ENCODE results near the gene HOXA3.
A peak's percentile ranks its signal among the peaks of the same experiment; 100 is the strongest.

Gene HOXA3

GRCh38 chr7:27099453-27100370 lies 52.7 kb downstream of the HOXA3 start:
- no peak for DNase-seq

- DNase-seq = no peak
These were observed 53.6 kb downstream of the HOXA3 start for GRCh38 chr7:27098578-27099451.

- no peak for DNase-seq
These were observed 54.5 kb downstream of the HOXA3 start for GRCh38 chr7:27097686-27098577.

DNA sequence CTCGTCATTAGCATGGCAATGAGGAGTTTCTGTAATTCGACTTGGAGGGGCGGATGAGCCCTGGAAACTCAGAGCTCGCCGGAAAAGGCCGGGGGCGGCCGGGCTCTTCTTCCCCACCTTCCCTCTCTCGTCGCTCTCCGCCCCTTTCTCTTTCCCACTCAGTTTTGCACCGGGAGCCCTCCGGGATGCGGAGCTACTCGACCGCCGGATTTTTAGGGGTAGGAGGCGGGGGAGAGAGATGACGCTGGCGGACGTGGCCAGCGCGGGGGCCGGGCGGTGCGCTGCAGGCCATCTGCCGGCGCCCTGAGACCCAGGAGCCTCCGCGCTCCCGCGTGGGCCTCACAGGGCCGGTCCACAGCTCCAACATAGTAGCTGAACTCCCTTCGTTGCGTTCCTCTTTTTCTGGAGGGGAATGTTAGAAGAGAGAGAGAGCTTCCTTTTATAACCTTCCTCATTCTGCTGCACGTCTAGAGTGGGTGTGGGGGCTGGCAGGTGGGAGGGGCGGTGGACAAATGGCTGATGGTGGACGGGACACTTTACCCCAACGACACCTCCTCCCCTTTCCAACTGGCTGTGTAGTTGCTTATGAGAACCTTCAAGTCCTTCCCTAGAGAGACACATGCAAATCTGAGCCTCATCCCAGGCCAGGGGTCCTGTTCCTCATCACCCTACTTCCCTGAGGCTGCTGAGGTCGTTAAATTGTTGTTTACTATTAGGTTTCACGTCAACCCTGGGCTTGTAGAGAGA lies 55.4 kb downstream of the HOXA3 start:
- peak; percentile 72 for DNase-seq

GRCh38 chr7:27095897-27096767 lies 56.3 kb downstream of the HOXA3 start, which contains the start of gene HOXA1:
HOXA1 (minus strand) TSS chr7:27096000; CDS start chr7:27095912, 88 bp downstream.
- peak; percentile 93 for DNase-seq

- DNase-seq = no peak
These were observed 57.1 kb downstream of the HOXA3 start for GRCh38 chr7:27095050-27095896.

- DNase-seq = no peak
These were observed 57.9 kb downstream of the HOXA3 start for GRCh38 chr7:27094304-27095049.

DNA sequence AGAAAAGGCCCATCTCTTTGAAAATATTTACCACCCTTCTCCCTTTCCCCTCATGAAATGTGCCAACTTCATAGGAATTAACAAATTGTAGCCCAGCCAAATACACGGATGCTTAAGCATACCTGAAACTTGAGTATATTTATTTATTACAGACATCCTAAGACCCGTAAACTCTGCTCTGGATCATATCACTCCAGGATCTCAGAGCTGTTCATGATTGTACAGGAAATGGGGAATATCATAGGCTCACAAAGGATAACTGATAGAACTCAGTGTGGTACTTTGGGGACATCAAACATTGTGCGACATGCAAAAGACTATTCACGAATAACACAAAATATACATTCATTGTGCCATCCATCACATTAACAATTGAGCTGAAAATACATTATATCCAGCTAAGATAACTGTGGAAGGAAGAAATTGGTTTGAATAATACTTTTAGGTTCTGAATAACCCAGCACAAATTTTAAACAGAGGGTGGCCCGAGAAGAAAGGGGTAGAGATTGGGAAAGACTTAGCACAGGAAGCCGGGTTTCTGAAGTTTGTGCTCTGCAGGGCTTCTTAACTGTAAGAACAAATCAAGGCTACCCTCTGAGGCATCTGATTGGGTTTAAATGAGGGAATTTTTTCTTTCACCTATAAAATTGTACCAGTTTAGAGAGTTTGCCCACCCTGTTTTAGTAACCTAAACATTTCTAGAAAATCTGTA lies 59.0 kb downstream of the HOXA3 start:
- no peak for DNase-seq

GRCh38 chr7:27092819-27093110 lies 59.6 kb downstream of the HOXA3 start:
- DNase-seq = no peak

GRCh38 chr7:27091941-27092818 lies 60.2 kb downstream of the HOXA3 start:
- no peak for DNase-seq

- DNase-seq = no peak
These were observed 61.3 kb downstream of the HOXA3 start for GRCh38 chr7:27091105-27091504.

DNA sequence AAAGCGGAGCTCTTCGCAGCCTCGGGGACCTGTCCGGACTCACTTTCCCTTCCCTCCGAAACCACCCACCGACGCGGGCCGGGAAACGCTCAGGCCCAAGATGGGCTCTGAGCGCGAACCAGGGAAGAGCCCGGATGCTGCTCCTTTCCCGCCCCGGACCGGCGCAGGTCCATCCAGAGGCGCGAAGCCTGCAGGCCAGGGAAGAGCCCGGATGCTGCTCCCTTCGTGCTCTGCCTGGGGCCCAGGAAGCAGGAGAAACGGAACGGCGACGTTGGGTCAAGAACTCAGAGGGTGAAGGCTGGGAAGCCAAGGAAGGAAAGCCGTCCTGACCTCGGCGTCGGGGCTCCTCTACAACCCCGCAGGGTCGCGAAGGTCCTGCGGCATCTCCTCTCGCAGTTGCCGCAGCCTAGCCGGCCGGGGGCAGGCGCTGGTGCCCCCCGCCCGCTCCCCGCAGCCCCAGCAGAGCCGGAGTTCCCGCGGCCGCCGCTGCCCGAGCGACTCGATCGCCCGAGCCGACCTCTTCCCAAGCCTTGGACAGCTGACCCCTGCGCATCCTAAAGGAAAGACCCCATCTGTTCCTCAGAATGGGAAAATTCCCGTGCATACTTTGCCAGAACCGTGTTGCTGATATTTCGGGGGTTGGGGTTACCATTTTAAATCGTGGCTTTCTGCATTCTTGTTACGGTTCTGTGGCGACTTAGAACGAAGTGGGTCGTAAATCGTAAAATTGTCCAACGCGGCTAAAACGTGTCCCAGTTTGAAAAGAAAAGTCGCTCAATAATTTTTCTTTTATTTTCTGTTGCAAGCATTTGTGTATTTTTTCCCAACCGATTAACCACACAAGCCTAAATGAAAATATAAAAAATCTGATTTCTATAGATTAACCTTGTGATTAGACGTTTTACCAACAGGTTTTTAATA lies 64.1 kb downstream of the HOXA3 start:
- no peak for DNase-seq

- no peak for DNase-seq
These were observed 68.7 kb downstream of the HOXA3 start for GRCh38 chr7:27083646-27084045.

- DNase-seq = no peak
These were observed 70.2 kb downstream of the HOXA3 start for GRCh38 chr7:27082171-27082570.

GRCh38 chr7:27080844-27081436 lies 71.4 kb downstream of the HOXA3 start:
- DNase-seq = no peak
